Measurements from ENCODE around the gene CTAGE15.
"Not testable (repeated sequence)": the region's sequence is repeated elsewhere in the genome, so short reads cannot be mapped to it uniquely, and the experiment has no call there.

GRCh38 chr7:143606088-143606487 lies 34.5 kb downstream of the CTAGE15 start:
- TF ChIP-seq CTCF (IDR thresholded peaks at IDR 0.05 in 2 of 3, conservative IDR thresholded peaks at IDR 0.05 in 1 of 3; ENCODE audit: borderline replicate concordance in 1 of 3, insufficient read depth in 1 of 3, low read depth in 2 of 3, low read length in 2 of 3); YY1 (IDR thresholded peaks at IDR 0.05; ENCODE audit: extremely low read depth, insufficient replicate concordance, low read depth, low read length); CEBPB (IDR thresholded peaks at IDR 0.05; ENCODE audit: low read depth); POLR2A (IDR thresholded peaks at IDR 0.05; ENCODE audit: borderline replicate concordance, extremely low read depth, insufficient read depth, insufficient read length); EZH2 (IDR thresholded peaks at IDR 0.05); ATF3 (IDR thresholded peaks at IDR 0.05); EZH2phosphoT487 (IDR thresholded peaks at IDR 0.05; ENCODE audit: borderline replicate concordance); REST (IDR thresholded peaks at IDR 0.05; ENCODE audit: low read depth); SP1 (IDR thresholded peaks at IDR 0.05; ENCODE audit: low read depth); RAD21 (IDR thresholded peaks at IDR 0.05; ENCODE audit: low read depth); JUND (IDR thresholded peaks at IDR 0.05); SIN3A (IDR thresholded peaks at IDR 0.05; ENCODE audit: low read depth); TCF7L2 (IDR thresholded peaks at IDR 0.05; ENCODE audit: borderline replicate concordance, extremely low read depth, insufficient read depth, insufficient read length): not testable (repeated sequence)

All from HCT116 (cell line).